IPS-11a (cell line): ENCODE results near the gene SAMD11.

Experiments used
- H3K4me3 ChIP-seq: one replicate; pipeline ENCODE4 v1.5.1; 2013; ENCODE audit warnings: low read depth, low read length, control low read depth

The SAMD11 gene

GRCh38 chr1:992362-992761 is 68.6 kb downstream of the SAMD11 start:
- H3K4me3 ChIP-seq, result no peak overlapping the region

GRCh38 chr1:993379-993995 is 69.8 kb downstream of the SAMD11 start:
- no peak overlapping the region for H3K4me3 ChIP-seq
